Measurements from ENCODE around the gene ACTR3C.

The ACTR3C gene
- total RNA-seq: 5.4 to 7.7 (median 5.9) reads per million in 3 donors

- Histone ChIP-seq H3K9me3 (ENCODE audit: control insufficient read depth, low read length) (no peaks in the 10 kb centered on the region), H3K4me1 (ENCODE audit: control insufficient read depth, insufficient read depth, low read length, poor library complexity, severe bottlenecking) (peaks cover 16% of the 10 kb centered on the region), H3K27me3 (replicated peaks; ENCODE audit: control insufficient read depth, insufficient read depth, low read length, poor library complexity, severe bottlenecking) (no peaks in the 10 kb centered on the region), H3K4me3 (ENCODE audit: insufficient read depth, low read depth, low read length, poor library complexity, severe bottlenecking) (peak within 1 kb of the TSS; percentile 82), H3K36me3 (ENCODE audit: control insufficient read depth, insufficient read depth, low read length) (peaks cover 7% of the 10 kb centered on the region), H3K27ac (ENCODE audit: insufficient read depth, low read length, poor library complexity, severe bottlenecking) (peak within 1 kb of the TSS; percentile 79)
- peak; percentile 15 to 40 (median 20) for DNase-seq
These were observed at the start of gene ACTR3C, which contains the start of gene LRRC61 for GRCh38 chr7:150322833-150323681. Gene ACTR3C, minus strand, starts transcription at chr7:150323545. Its CDS starts 28,249 bp downstream, at chr7:150295296. Gene LRRC61, plus strand, starts transcription at chr7:150323355. Its CDS starts 13,507 bp downstream, at chr7:150336862.

GRCh38 chr7:150372271-150373048 is 49.1 kb upstream of the ACTR3C start:
- H3K9me3 ChIP-seq (ENCODE audit: control insufficient read depth, low read length): no peaks in the 10 kb centered on the region
- H3K4me1 ChIP-seq (ENCODE audit: control insufficient read depth, insufficient read depth, low read length, poor library complexity, severe bottlenecking): peaks cover 31% of the 10 kb centered on the region
- H3K27me3 ChIP-seq (replicated peaks; ENCODE audit: control insufficient read depth, insufficient read depth, low read length, poor library complexity, severe bottlenecking): no peaks in the 10 kb centered on the region
- no peak overlapping the region for H3K4me3 ChIP-seq (ENCODE audit: insufficient read depth, low read depth, low read length, poor library complexity, severe bottlenecking)
- H3K36me3 ChIP-seq (ENCODE audit: control insufficient read depth, insufficient read depth, low read length): peaks cover 15% of the 10 kb centered on the region
- H3K27ac ChIP-seq (ENCODE audit: insufficient read depth, low read length, poor library complexity, severe bottlenecking): no peak overlapping the region
- no peak for DNase-seq

- peaks cover 31% of the 10 kb centered on the region for H3K4me1 ChIP-seq (ENCODE audit: control insufficient read depth, insufficient read depth, low read length, poor library complexity, severe bottlenecking)
- H3K36me3 ChIP-seq (ENCODE audit: control insufficient read depth, insufficient read depth, low read length): peaks cover 15% of the 10 kb centered on the region
- no peaks in the 10 kb centered on the region for H3K9me3 ChIP-seq (ENCODE audit: control insufficient read depth, low read length)
- no peak overlapping the region for H3K27ac ChIP-seq (ENCODE audit: insufficient read depth, low read length, poor library complexity, severe bottlenecking)
- H3K27me3 ChIP-seq (replicated peaks; ENCODE audit: control insufficient read depth, insufficient read depth, low read length, poor library complexity, severe bottlenecking): no peaks in the 10 kb centered on the region
- no peak for DNase-seq
- H3K4me3 ChIP-seq (ENCODE audit: insufficient read depth, low read depth, low read length, poor library complexity, severe bottlenecking): no peak overlapping the region
These were observed 48.6 kb upstream of the ACTR3C start for GRCh38 chr7:150371996-150372270.

- H3K4me1 ChIP-seq (ENCODE audit: control insufficient read depth, insufficient read depth, low read length, poor library complexity, severe bottlenecking): peaks cover 27% of the 10 kb centered on the region
- no peak overlapping the region for H3K27ac ChIP-seq (ENCODE audit: insufficient read depth, low read length, poor library complexity, severe bottlenecking)
- no peaks in the 10 kb centered on the region for H3K27me3 ChIP-seq (replicated peaks; ENCODE audit: control insufficient read depth, insufficient read depth, low read length, poor library complexity, severe bottlenecking)
- no peaks in the 10 kb centered on the region for H3K9me3 ChIP-seq (ENCODE audit: control insufficient read depth, low read length)
- H3K4me3 ChIP-seq (ENCODE audit: insufficient read depth, low read depth, low read length, poor library complexity, severe bottlenecking): no peak overlapping the region
- no peak for DNase-seq
- H3K36me3 ChIP-seq (ENCODE audit: control insufficient read depth, insufficient read depth, low read length): peaks cover 15% of the 10 kb centered on the region
These were observed 48.0 kb upstream of the ACTR3C start for GRCh38 chr7:150371131-150371995.

GRCh38 chr7:150370612-150371071 is 47.3 kb upstream of the ACTR3C start:
- Histone ChIP-seq H3K36me3 (ENCODE audit: control insufficient read depth, insufficient read depth, low read length) (peaks cover 15% of the 10 kb centered on the region), H3K4me1 (ENCODE audit: control insufficient read depth, insufficient read depth, low read length, poor library complexity, severe bottlenecking) (peaks cover 21% of the 10 kb centered on the region), H3K4me3 (ENCODE audit: insufficient read depth, low read depth, low read length, poor library complexity, severe bottlenecking) (no peak overlapping the region), H3K27ac (ENCODE audit: insufficient read depth, low read length, poor library complexity, severe bottlenecking) (peak overlapping the region; percentile 20), H3K9me3 (ENCODE audit: control insufficient read depth, low read length) (no peaks in the 10 kb centered on the region), H3K27me3 (replicated peaks; ENCODE audit: control insufficient read depth, insufficient read depth, low read length, poor library complexity, severe bottlenecking) (no peaks in the 10 kb centered on the region)
- DNase-seq: no peak

GRCh38 chr7:150369748-150370501 is 46.6 kb upstream of the ACTR3C start:
- Histone ChIP-seq H3K4me1 (ENCODE audit: control insufficient read depth, insufficient read depth, low read length, poor library complexity, severe bottlenecking) (peaks cover 20% of the 10 kb centered on the region), H3K27ac (ENCODE audit: insufficient read depth, low read length, poor library complexity, severe bottlenecking) (peak overlapping the region; percentile 79), H3K9me3 (ENCODE audit: control insufficient read depth, low read length) (no peaks in the 10 kb centered on the region), H3K36me3 (ENCODE audit: control insufficient read depth, insufficient read depth, low read length) (peaks cover 15% of the 10 kb centered on the region), H3K27me3 (replicated peaks; ENCODE audit: control insufficient read depth, insufficient read depth, low read length, poor library complexity, severe bottlenecking) (no peaks in the 10 kb centered on the region), H3K4me3 (ENCODE audit: insufficient read depth, low read depth, low read length, poor library complexity, severe bottlenecking) (peak overlapping the region; percentile 92)
- DNase-seq: no peak

- Histone ChIP-seq H3K27me3 (replicated peaks; ENCODE audit: control insufficient read depth, insufficient read depth, low read length, poor library complexity, severe bottlenecking) (no peaks in the 10 kb centered on the region), H3K4me3 (ENCODE audit: insufficient read depth, low read depth, low read length, poor library complexity, severe bottlenecking) (peak overlapping the region; percentile 92), H3K4me1 (ENCODE audit: control insufficient read depth, insufficient read depth, low read length, poor library complexity, severe bottlenecking) (peaks cover 20% of the 10 kb centered on the region), H3K36me3 (ENCODE audit: control insufficient read depth, insufficient read depth, low read length) (peaks cover 15% of the 10 kb centered on the region), H3K9me3 (ENCODE audit: control insufficient read depth, low read length) (no peaks in the 10 kb centered on the region), H3K27ac (ENCODE audit: insufficient read depth, low read length, poor library complexity, severe bottlenecking) (peak overlapping the region; percentile 79)
- DNase-seq: peak; percentile 36 to 47 (median 40)
These were observed 45.8 kb upstream of the ACTR3C start for GRCh38 chr7:150368884-150369747.

- DNase-seq: peak; percentile 66 to 84 (median 80)
- Histone ChIP-seq H3K27me3 (replicated peaks; ENCODE audit: control insufficient read depth, insufficient read depth, low read length, poor library complexity, severe bottlenecking) (no peaks in the 10 kb centered on the region), H3K4me1 (ENCODE audit: control insufficient read depth, insufficient read depth, low read length, poor library complexity, severe bottlenecking) (peaks cover 20% of the 10 kb centered on the region), H3K4me3 (ENCODE audit: insufficient read depth, low read depth, low read length, poor library complexity, severe bottlenecking) (peak within 1 kb of the TSS; percentile 92), H3K27ac (ENCODE audit: insufficient read depth, low read length, poor library complexity, severe bottlenecking) (peak within 1 kb of the TSS; percentile 79), H3K36me3 (ENCODE audit: control insufficient read depth, insufficient read depth, low read length) (peaks cover 9% of the 10 kb centered on the region), H3K9me3 (ENCODE audit: control insufficient read depth, low read length) (no peaks in the 10 kb centered on the region)
These were observed 44.9 kb upstream of the ACTR3C start, which contains the start of gene REPIN1 for GRCh38 chr7:150368096-150368883. Gene REPIN1, plus strand, starts transcription at chr7:150368822. Its CDS starts 890 bp downstream, at chr7:150369712.
